G401.6 (cell line): Measurements from ENCODE around the gene ATRIP.
A peak's percentile ranks its signal among the peaks of the same experiment; 100 is the strongest.
"Not testable (repeated sequence)": the region's sequence is repeated elsewhere in the genome, so short reads cannot be mapped to it uniquely, and the experiment has no call there.

Experiments used
- FAIRE-seq: peaks from 2 replicates; lab custom pipeline; 2012; peaks lifted over from hg19 to GRCh38; lab: Jason Lieb, UNC

Gene ATRIP

DNA sequence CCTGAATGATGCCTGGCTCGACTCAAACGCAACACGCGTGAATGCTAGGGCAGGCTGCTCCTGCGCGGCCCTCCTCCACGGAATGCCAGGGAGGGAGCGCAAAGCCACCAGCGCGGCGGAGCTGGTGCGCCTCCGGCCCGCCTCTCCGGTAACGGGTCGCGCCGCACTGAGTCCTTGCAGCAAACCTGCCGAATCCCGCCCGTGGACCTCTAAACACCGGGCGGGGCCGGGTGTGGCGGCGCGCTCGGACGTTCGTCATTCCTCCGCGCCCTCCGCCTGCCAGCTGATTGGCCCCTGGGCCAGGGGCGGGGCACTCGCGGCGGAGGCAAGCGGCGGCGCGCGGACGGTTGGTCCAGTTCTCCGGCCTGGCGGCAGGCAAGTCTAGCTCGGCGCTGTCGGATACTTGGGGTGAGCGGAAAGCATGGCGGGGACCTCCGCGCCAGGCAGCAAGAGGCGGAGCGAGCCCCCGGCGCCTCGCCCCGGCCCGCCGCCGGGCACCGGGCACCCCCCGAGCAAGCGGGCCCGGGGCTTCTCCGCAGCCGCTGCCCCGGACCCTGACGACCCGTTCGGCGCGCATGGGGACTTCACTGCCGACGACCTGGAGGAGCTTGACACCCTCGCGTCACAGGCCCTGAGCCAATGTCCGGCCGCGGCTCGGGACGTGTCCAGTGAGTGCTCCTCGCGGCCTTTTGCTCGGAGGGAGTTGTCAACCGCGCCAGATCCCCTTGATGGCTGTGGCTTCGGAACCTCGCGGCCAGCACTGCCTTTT is at the start of gene ATRIP:
Gene ATRIP (plus strand): TSS at position 313 of the 769 bp plus-strand sequence. CDS start 109 bp downstream, at position 422.
- peak; percentile 8 for FAIRE-seq

- FAIRE-seq: no peak
Observed at GRCh38 chr3:48397767-48398681, 48.5 kb upstream of the ATRIP start.

DNA sequence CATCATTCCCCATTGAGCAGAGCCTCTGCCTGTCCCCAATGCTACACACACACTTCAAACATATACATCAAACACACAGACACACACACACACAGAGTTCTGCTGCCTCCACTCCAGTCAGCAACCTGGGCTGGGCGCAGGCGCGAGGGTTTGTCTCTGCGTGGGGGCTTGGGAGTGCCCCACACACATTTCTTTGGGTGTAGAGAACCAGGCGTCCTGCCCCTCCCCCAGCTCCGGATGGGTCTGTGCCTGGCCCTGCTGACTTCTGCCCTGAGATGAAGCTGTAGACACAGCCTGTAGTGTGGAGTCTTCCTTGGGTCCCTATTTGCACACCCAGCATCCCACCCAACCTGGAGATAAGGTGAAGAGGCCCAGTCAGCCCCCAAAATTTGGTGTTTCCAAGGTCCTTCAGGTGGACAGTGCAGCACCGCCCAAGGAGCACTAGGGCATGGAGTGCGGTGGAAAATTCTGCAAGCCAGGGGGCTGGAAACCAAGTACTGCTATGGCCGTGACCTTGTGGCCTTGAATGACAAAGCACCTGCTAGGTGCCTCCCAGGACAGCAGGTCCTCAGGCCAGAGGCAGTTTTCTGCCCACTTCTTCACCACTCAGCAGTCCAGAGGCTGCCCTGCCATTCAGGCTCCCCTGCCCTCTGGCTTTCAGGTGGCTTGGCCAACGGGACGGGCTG is 47.7 kb upstream of the ATRIP start:
- FAIRE-seq: no peak

- no peak for FAIRE-seq
Observed at GRCh38 chr3:48399387-48400172, 47.0 kb upstream of the ATRIP start.

- peak; percentile 76 for FAIRE-seq
Observed at GRCh38 chr3:48400824-48401433, 45.6 kb upstream of the ATRIP start.

- FAIRE-seq: not testable (repeated sequence)
Observed at GRCh38 chr3:48401434-48401901, 45.1 kb upstream of the ATRIP start.

DNA sequence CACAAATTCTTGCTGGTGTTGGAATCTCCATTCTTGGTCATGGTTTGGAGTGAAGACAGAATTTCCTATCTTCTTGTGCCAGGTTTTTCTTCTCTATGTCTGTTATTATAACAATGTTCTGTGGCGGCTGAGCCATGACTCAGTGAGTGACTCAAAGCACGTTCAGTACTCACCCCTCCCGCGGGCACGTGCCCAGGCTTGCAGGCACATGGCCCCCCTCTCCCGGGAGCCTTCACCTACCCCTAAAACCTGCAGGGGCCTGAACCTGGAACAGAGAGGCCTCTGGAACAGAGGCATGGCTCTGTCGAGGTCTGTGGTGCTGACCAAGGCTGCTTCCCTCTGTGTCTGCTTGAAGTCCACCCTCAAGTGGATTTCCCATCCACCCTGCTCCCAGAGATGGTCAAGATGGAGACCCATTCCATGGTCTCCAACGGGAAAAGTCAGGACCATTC is 44.2 kb upstream of the ATRIP start:
- FAIRE-seq: no peak

DNA sequence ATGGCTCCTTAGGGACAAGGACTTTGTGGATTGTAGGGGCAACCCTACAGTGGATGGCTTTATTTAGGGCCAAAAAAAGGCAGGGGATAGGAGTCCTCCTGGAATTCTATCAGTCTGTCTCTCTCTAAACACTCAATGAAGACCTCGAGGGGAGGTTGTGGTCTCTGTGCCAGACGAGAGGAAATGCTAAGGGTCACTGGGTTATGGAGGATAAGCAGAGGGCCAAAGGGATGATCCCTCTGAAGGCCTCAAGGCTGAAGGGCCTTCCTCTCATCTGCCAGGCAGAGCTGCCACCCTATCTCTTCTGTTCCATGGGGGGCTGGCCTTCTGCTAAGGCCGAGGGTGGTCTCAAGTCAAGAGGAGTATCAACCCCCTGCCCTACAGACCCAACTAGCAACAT is 43.6 kb upstream of the ATRIP start:
- FAIRE-seq: no peak

GRCh38 chr3:48403533-48404439 is 42.8 kb upstream of the ATRIP start:
- no peak for FAIRE-seq

- no peak for FAIRE-seq
Observed at GRCh38 chr3:48404440-48405342, 41.8 kb upstream of the ATRIP start.

DNA sequence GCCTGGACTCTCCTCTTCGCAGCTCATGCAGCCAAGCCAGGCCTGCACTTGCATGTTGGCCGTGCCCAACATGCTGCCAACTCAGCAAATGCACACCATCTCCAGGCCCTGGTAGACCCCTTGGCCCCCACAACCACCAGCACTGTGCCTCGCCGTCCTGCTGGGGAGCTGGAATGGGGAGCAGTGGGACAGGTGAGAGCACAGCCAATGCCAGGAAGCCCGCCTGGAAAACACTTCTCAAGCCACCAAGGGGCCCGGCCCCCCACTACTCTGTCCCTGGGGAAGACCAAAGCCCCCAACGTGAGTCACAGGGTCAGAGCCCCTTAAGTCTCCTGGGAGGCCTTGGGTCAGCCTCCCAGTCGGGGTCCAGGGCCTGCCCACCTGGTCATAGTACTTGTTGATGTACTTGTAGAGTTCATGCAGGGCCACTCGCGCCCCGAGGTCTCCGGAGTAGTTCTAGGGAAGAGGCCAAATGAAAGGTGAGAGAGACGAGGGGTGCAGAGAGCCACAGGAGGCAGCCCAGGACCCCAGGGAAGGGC is 41.1 kb upstream of the ATRIP start:
- FAIRE-seq: no peak

- FAIRE-seq: no peak
Observed at GRCh38 chr3:48405971-48406370, 40.6 kb upstream of the ATRIP start.

DNA sequence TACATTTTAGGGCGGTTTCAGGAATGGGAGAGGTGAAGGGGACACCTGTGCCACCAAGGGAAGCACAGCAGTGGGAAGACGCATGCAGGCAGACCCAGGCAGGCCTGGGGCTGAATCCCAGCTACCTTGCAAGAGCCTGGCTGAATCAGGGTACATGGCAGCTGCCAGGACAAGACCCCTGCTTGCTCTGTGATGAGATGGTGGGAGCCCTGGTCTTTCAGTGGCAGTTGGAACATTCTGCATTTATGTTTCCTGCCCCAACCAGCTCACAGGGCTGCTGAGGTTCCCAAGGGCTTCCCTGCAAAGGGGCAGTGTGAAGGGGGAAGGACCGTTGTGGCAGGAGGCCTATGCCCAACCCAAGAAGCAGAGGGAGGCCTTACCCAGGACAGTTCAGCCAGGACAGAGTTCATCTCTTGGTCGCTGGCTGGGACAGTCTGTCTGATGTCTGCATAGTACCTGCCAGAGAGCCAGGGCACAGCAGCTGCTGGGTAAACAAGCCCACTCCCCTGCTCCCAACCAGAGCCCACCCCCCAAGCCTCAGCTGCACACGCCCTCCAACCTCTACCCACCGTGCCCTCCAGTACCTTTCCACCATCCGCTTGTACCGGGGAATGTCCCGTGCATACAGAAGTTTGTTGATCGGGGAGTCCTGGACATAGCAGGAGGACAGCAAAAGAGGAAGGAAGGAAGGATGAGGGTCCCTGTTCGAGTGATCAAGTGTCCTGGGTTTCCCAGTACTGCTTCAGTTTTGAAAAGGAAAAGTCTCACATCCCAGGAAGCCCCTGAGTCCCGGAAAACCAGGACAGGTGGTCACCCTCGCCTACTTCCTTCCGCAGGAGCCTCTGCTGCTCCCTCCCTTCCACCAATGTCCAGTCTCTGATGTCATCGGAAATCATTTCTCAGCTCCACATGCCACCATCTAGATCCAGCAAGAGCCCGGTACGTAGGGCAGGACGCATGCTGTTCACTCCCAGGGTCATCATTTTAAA is 39.8 kb upstream of the ATRIP start:
- FAIRE-seq: no peak

DNA sequence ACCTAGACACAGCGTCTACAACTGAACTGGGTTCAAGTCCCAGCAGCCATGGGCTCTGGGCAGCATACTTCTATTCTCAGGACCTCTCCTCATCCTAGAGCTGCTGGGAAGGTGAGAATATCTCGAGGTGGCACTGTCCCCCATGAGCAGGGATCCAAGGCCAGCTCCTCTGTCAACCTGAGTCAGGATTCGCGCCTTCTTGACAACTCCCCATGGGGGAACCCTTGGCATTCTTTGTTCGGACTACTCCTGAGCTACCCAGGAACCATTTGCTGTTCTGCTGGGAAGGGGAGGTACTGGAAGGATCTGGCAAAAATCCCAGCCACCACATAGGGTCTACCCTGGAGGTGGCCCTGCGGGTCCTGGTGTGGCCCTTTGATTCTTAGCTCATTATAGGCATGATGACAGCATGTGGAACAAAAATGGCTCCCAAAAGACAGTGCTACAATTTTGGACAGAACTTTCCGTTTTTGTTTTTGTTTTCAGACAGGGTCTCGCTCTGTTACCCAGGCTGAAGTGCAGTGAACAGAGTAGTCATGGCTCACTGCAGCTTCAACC is 38.9 kb upstream of the ATRIP start:
- FAIRE-seq: no peak

DNA sequence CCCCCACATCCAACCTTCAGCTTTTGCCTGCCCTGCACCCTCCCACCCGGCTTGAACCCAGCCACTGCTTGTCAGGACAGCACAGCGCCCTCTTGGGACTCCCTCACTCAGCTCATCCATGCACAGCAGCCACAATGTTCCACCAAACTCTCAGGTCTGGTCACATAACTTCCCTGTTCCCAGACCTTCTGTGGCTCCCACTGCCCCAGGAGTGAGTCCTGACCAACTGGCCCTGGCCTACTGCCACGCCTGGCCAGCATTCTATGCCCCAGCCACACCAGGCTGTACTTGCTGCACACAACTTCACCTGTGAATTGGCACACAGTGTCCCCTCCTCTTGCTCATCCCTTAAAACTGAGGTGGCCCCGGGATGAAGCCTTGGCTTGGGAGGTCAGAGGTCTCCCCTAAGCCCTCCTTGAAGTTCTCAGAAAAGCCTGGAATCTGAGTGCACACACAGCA is 37.7 kb upstream of the ATRIP start:
- FAIRE-seq: no peak

- no peak for FAIRE-seq
Observed at GRCh38 chr3:48409291-48410201, 37.0 kb upstream of the ATRIP start.
